HG03103 (cell line): ENCODE results near the gene ELF5.

ENCODE experiments used
- ATAC-seq: cut with Tn5 transposase; IDR thresholded peaks from one replicate; pipeline ENCODE4 v1.9.1; 2021; ENCODE audit warnings: low read depth; ENCODE audit not compliant: unreplicated experiment

Gene ELF5

GRCh38 chr11:34523053-34523452 lies 9.5 kb upstream of the ELF5 start:
- no peak for ATAC-seq

- ATAC-seq, result no peak
Measured at GRCh38 chr11:34522188-34522587, 8.6 kb upstream of the ELF5 start.

- no peak for ATAC-seq
Measured at GRCh38 chr11:34521265-34521664, 7.7 kb upstream of the ELF5 start.

GRCh38 chr11:34519595-34520235 lies 6.1 kb upstream of the ELF5 start:
- no peak for ATAC-seq

- ATAC-seq, result no peak
Measured at GRCh38 chr11:34516247-34517040, 2.9 kb upstream of the ELF5 start.

- ATAC-seq, result no peak
Measured at GRCh38 chr11:34514597-34514996, 1.0 kb upstream of the ELF5 start.

- peak; percentile 73 for ATAC-seq
Measured at GRCh38 chr11:34512840-34513681, 533 bp downstream of the ELF5 start.

GRCh38 chr11:34510673-34511072 lies 2.9 kb downstream of the ELF5 start:
- ATAC-seq, result no peak

- ATAC-seq, result no peak
Measured at GRCh38 chr11:34510218-34510617, 3.4 kb downstream of the ELF5 start.

GRCh38 chr11:34509336-34509876 lies 4.2 kb downstream of the ELF5 start:
- ATAC-seq, result no peak

- no peak for ATAC-seq
Measured at GRCh38 chr11:34508524-34508923, 5.1 kb downstream of the ELF5 start.

GRCh38 chr11:34507610-34508009 lies 6.0 kb downstream of the ELF5 start:
- ATAC-seq, result no peak

- no peak for ATAC-seq
Measured at GRCh38 chr11:34507156-34507555, 6.4 kb downstream of the ELF5 start.

- ATAC-seq, result no peak
Measured at GRCh38 chr11:34505874-34506273, 7.7 kb downstream of the ELF5 start.

- ATAC-seq, result no peak
Measured at GRCh38 chr11:34502949-34503348, 10.6 kb downstream of the ELF5 start.

- no peak for ATAC-seq
Measured at GRCh38 chr11:34501949-34502348, 11.6 kb downstream of the ELF5 start.

GRCh38 chr11:34501500-34501899 lies 12.1 kb downstream of the ELF5 start:
- no peak for ATAC-seq

GRCh38 chr11:34499719-34500500 lies 13.7 kb downstream of the ELF5 start:
- ATAC-seq, result no peak

- no peak for ATAC-seq
Measured at GRCh38 chr11:34495724-34496377, 17.7 kb downstream of the ELF5 start.

- no peak for ATAC-seq
Measured at GRCh38 chr11:34495239-34495723, 18.3 kb downstream of the ELF5 start.
